ENCODE data around the gene MRFAP1. TPM values are rescaled to one million over a fixed set of nuclear protein-coding genes. Genes with fewer than 3 reads are reported as not detected.

Gene MRFAP1
- total RNA-seq, 4 donors from 2014 or later: 116 to 338 (median 155) TPM

- no peak for DNase-seq
- H3K4me1 ChIP-seq: no peaks in the 10 kb centered on the region
- no peaks in the 10 kb centered on the region for H3K9me3 ChIP-seq
- no peak overlapping the region for H3K27ac ChIP-seq
- H3K27me3 ChIP-seq: no peaks in the 10 kb centered on the region
- H3K36me3 ChIP-seq: peaks cover 0 to 73% (median 0%) of the 10 kb centered on the region in 3 donors
- TF ChIP-seq POLR2A (IDR thresholded peaks at IDR 0.05): no peak
- no peak for TF ChIP-seq CTCF (IDR thresholded peaks at IDR 0.05)
- no peak overlapping the region for H3K4me3 ChIP-seq
Measured at GRCh38 chr4:6617246-6617645, 23.2 kb upstream of the MRFAP1 start.

DNA sequence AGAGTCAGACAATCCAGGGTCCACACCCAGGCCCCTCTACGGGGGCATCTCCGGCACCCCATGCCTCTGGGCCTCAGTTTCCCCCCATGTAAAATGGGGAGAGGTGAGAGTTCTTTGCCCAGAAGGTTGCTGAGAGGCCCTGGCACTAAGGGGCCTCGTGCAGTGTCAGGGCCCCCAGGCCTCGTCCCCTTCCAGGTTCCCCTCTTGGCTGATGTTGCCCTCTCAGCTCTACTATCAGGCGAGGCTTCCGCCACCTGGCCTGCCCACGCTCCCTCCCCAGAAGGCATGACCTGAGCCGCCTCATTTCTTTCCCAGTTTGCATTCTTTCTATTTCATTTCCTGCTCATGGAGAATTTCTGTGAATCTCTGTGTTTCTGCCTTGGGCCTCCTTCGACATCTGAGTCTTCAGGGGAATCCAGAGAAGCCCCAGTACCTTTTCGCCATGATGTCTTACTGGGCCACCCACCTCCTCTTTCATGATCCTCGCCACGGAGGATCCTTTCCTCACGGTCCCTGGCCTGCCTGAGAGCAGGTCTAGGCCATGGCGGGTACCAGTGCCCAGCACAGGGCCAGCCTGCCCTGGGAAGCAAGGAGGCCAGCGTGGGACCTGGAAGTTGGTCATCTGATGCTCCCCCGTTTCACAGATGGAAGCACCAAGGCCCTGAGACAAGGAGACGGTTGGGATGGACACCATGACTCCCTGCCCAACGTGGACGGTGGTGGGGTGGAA lies 21.9 kb upstream of the MRFAP1 start:
- Histone ChIP-seq H3K9me3 (no peaks in the 10 kb centered on the region), H3K4me3 (no peak overlapping the region), H3K27me3 (no peaks in the 10 kb centered on the region), H3K36me3 (peaks cover 0 to 68% (median 0%) of the 10 kb centered on the region in 3 donors), H3K4me1 (no peaks in the 10 kb centered on the region), H3K27ac (no peak overlapping the region)
- no peak for DNase-seq
- TF ChIP-seq CTCF (IDR thresholded peaks at IDR 0.05) (no peak), POLR2A (IDR thresholded peaks at IDR 0.05) (no peak)

GRCh38 chr4:6619116-6619465 lies 21.4 kb upstream of the MRFAP1 start:
- Histone ChIP-seq H3K27me3 (no peaks in the 10 kb centered on the region), H3K4me1 (no peaks in the 10 kb centered on the region), H3K36me3 (peaks cover 0 to 63% (median 0%) of the 10 kb centered on the region in 3 donors), H3K4me3 (no peak overlapping the region), H3K9me3 (no peaks in the 10 kb centered on the region), H3K27ac (no peak overlapping the region)
- TF ChIP-seq CTCF (IDR thresholded peaks at IDR 0.05) (no peak), POLR2A (IDR thresholded peaks at IDR 0.05) (no peak)
- DNase-seq: no peak

- H3K27me3 ChIP-seq: no peaks in the 10 kb centered on the region
- no peak overlapping the region for H3K4me3 ChIP-seq
- no peaks in the 10 kb centered on the region for H3K4me1 ChIP-seq
- DNase-seq: no peak
- no peaks in the 10 kb centered on the region for H3K9me3 ChIP-seq
- peaks cover 0 to 58% (median 0%) of the 10 kb centered on the region in 3 donors for H3K36me3 ChIP-seq
- TF ChIP-seq CTCF (IDR thresholded peaks at IDR 0.05) (no peak), POLR2A (IDR thresholded peaks at IDR 0.05) (no peak)
- no peak overlapping the region for H3K27ac ChIP-seq
Measured at GRCh38 chr4:6619466-6620255, 20.8 kb upstream of the MRFAP1 start.

- TF ChIP-seq POLR2A (IDR thresholded peaks at IDR 0.05): no peak
- no peak for TF ChIP-seq CTCF (IDR thresholded peaks at IDR 0.05)
- Histone ChIP-seq H3K27me3 (no peaks in the 10 kb centered on the region), H3K9me3 (no peaks in the 10 kb centered on the region), H3K4me1 (no peaks in the 10 kb centered on the region), H3K27ac (no peak overlapping the region), H3K4me3 (no peak overlapping the region), H3K36me3 (peaks cover 0 to 51% (median 0%) of the 10 kb centered on the region in 3 donors)
- DNase-seq: no peak
Measured at GRCh38 chr4:6620296-6620695, 20.2 kb upstream of the MRFAP1 start.
